Activated B cell treated with CpG ODN at 0.5 μM for 24 hours (primary cell): ENCODE data around the gene SEMA3E. TPM values are rescaled to one million over a fixed set of nuclear protein-coding genes. Genes with fewer than 3 reads are reported as not detected.

Experiments
- ATAC-seq: fragments of 200-7000 bp; cut with Tn5 transposase; one replicate; pipeline ENCODE4 v1.10.0; 2021; ENCODE audit warnings: low read depth, mild to moderate bottlenecking, moderate library complexity
- CTCF ChIA-PET: fragments of 350-600 bp; sonication (Branson Sonifier 250); formaldehyde crosslinking; loops from one replicate; lab custom pipeline; 2021; ENCODE audit warnings: antibody characterized with exemption; lab: Charles Lee
- POLR2A ChIA-PET: fragments of 350-600 bp; sonication (Branson Sonifier 250); formaldehyde crosslinking; loops from one replicate; lab custom pipeline; 2021; ENCODE audit warnings: antibody characterized with exemption; lab: Charles Lee
- DNase-seq: peaks from one replicate; pipeline ENCODE4 v3.0.0; 2022
- H3K27ac Mint-ChIP-seq: one replicate; pipeline ENCODE4 v1.8.0; 2020; ENCODE audit warnings: mixed read lengths
- H3K27me3 Mint-ChIP-seq: one replicate; pipeline ENCODE4 v1.8.0; 2021; ENCODE audit warnings: mixed read lengths
- H3K36me3 Mint-ChIP-seq: one replicate; pipeline ENCODE4 v1.8.0; 2021; ENCODE audit warnings: low read depth, mixed read lengths
- H3K4me1 Mint-ChIP-seq: one replicate; pipeline ENCODE4 v1.8.0; 2021; ENCODE audit warnings: mixed read lengths
- H3K4me3 Mint-ChIP-seq: one replicate; pipeline ENCODE4 v1.8.0; 2020; ENCODE audit warnings: mild to moderate bottlenecking, mixed read lengths
- H3K9me3 Mint-ChIP-seq: one replicate; pipeline ENCODE4 v1.8.0; 2020; ENCODE audit warnings: mixed read lengths
- intact Hi-C: fragments of 100-400 bp; cut with micrococcal nuclease; formaldehyde crosslinking; loops from one replicate; pipeline ENCODE4 v1.15.1; 2024
- total RNA-seq: library from RNA; stranded (reverse); gene quantifications from 2 replicates; pipeline ENCODE4 v1.2.3, GENCODE V29; 2022
- TF ChIP-seq, protein P1 (sequence below): fragments of 200-600 bp; IDR thresholded peaks from one replicate; pipeline ENCODE4 v1.8.0; 2022; ENCODE audit warnings: antibody characterized with exemption, mild to moderate bottlenecking

Gene SEMA3E
- total RNA-seq: not detected in 2 replicates

DNA sequence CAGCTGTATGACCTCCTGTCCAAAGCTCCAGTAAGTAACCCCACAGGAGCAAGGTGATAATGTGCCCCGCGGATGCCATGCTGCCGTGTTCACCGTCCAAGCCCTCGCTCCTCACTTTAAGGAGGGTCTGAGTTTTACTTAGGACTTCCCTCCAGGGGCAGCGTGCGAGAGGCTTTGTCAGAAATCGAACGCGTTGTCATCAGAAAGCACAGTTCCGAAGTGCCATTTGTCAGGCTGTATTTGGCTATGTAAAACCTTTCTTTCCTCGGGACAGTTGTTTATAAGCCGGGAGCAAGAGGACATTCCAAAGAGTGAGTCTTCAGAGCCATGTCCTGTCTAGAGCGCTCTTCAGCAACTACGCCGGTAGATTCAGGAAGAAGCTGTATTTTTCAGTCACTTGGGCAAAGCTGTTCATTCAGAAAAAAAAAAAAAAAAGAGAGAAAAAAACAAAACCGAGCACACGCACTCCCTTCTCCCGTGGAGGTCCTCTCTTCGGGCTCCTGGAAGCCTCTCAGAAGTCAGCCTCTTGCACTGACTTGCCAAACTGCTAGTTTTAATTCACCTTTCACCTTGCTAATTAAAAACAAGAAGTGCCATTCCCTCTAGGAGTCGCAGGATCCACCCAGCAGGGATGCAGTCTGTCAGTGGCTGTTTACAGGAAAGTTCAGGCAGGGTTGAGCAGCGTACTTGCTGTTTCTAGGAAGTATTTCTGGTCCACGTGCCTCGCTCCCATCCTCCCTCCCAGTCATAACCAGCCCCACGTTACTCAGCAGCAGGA, at the start of gene SEMA3E:
TSS of gene SEMA3E (minus strand) at position 676 of the 778 bp plus-strand sequence.
- peaks cover 3% of the 10 kb centered on the region for H3K27me3 Mint-ChIP-seq
- no peaks in the 10 kb centered on the region for H3K4me1 Mint-ChIP-seq
- TF ChIP-seq, protein P1, sequence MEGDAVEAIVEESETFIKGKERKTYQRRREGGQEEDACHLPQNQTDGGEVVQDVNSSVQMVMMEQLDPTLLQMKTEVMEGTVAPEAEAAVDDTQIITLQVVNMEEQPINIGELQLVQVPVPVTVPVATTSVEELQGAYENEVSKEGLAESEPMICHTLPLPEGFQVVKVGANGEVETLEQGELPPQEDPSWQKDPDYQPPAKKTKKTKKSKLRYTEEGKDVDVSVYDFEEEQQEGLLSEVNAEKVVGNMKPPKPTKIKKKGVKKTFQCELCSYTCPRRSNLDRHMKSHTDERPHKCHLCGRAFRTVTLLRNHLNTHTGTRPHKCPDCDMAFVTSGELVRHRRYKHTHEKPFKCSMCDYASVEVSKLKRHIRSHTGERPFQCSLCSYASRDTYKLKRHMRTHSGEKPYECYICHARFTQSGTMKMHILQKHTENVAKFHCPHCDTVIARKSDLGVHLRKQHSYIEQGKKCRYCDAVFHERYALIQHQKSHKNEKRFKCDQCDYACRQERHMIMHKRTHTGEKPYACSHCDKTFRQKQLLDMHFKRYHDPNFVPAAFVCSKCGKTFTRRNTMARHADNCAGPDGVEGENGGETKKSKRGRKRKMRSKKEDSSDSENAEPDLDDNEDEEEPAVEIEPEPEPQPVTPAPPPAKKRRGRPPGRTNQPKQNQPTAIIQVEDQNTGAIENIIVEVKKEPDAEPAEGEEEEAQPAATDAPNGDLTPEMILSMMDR: no peak
- H3K9me3 Mint-ChIP-seq: no peaks in the 10 kb centered on the region
- DNase-seq (no peak), ATAC-seq (no peak)
- H3K27ac Mint-ChIP-seq: no peak within 1 kb of the TSS
- ChIA-PET POLR2A (no interaction called here), CTCF (no interaction called here)
- H3K4me3 Mint-ChIP-seq: no peak within 1 kb of the TSS
- no peaks in the 10 kb centered on the region for H3K36me3 Mint-ChIP-seq
- intact Hi-C loops: no loop called here

DNA sequence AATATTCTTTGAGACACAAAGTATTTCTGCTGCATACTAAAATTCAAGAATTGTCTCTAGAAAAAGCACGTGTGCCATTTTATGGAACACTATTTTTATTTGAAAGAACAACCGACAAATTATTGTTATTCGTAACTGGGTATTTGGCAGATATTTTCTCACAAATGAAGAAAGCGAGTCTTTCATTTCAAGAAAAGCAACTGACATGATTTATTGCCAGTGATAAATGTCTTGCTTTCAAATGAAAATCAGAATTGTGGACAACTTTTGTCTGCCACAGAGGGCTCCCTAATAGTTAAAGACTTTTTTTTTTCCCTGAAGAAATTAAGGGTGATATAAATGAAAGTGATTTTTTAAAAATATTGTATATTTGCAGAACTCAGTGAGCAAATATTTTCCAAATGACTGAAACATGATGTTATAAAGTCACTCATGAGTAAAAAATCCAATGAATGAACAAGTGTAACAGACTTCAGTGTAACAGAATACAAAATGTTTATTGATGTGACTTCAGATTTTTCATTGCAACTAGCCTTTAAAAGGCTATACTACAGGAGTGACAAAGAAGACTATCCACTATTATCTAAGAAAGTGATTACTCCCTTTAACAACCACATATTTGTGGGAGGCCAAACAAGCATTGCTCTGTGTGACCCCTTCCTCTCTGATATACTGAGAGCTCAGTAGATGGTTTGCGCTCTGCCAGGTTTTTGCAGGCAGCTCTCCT, 49.0 kb upstream of the SEMA3E start:
- Mint-ChIP-seq H3K9me3 (peaks cover 2% of the 10 kb centered on the region), H3K27me3 (no peaks in the 10 kb centered on the region), H3K4me1 (no peaks in the 10 kb centered on the region), H3K4me3 (no peak overlapping the region), H3K27ac (no peak overlapping the region), H3K36me3 (no peaks in the 10 kb centered on the region)
- TF ChIP-seq, protein P1: no peak
- CTCF ChIA-PET: no interaction called here
- DNase-seq (no peak), ATAC-seq (no peak)
- POLR2A ChIA-PET: no interaction called here
- intact Hi-C loops: no loop called here

DNA sequence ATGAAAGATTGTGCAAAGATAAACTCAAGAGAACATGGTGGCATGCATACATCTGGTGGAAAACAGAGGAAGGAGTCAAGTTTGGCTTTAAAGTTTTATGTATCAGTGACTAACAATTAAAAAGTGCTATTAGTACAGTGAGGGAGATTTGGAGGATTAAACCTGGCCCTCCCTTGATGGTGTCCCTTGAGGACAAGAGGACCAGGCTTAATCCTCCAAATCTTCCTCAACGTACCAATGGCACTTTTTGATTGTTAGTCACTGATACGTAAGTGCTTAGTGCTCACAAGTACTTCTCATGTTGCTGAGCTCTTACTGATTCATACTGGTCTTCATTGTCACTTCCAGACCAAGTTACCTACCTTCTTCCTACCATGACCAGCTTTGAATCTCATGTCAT, 47.2 kb upstream of the SEMA3E start:
- POLR2A ChIA-PET: no interaction called here

DNA sequence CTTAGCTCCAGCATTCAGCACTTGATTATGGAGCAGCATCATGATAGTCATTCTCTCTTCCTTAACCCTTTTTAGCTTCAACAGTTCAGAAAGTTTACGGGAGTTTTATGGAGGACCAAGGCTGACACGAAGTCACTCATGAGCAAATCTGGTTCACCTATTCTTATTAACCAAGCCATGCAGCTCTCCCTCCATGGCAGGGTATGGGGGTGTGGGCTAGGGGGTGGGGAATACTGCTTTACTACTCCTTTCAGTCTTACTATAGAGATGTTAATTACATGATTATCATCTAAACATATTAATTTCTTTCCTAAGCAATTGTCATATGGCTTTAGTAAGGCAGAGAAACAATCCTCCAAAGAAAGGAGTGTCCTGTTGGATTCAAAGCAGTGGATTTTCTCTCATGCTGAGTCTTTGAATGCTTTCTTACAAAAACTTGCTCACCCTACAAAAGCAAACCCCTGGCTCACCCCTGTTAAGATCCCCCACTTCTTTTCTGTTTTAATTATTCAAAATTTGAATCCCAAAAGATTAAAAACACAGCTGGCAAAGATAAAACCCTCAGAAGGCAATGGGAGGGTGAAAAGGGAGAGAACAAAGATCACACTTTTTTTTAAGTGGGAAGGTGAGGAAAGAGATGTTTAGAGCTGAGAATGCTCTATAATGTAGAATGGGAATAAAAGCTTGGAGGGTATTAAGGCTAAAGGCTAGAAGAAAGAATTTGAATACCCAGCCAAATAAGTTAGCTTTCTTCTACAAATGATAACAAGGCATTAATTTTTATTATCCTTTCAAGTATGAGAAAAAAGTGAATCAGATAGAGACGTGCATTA, 46.4 kb upstream of the SEMA3E start:
- H3K27me3 Mint-ChIP-seq: no peaks in the 10 kb centered on the region
- no peak overlapping the region for H3K27ac Mint-ChIP-seq
- intact Hi-C loops: no loop called here
- no peaks in the 10 kb centered on the region for H3K36me3 Mint-ChIP-seq
- ChIA-PET CTCF (no interaction called here), POLR2A (no interaction called here)
- no peaks in the 10 kb centered on the region for H3K9me3 Mint-ChIP-seq
- H3K4me3 Mint-ChIP-seq: no peak overlapping the region
- H3K4me1 Mint-ChIP-seq: no peaks in the 10 kb centered on the region
- TF ChIP-seq, protein P1: no peak
- DNase-seq (no peak), ATAC-seq (no peak)

More for the DNA sequence above, 47.2 kb upstream of the SEMA3E start:
- Mint-ChIP-seq H3K36me3 (no peaks in the 10 kb centered on the region), H3K27ac (no peak overlapping the region), H3K9me3 (no peaks in the 10 kb centered on the region), H3K4me3 (no peak overlapping the region), H3K27me3 (no peaks in the 10 kb centered on the region), H3K4me1 (no peaks in the 10 kb centered on the region)
- intact Hi-C loops: no loop called here
- no peak for DNase-seq
- TF ChIP-seq, protein P1: no peak
- CTCF ChIA-PET: no interaction called here
- no peak for ATAC-seq
